AG04450 (cell line): ENCODE data around the gene UBR2. TPM values are rescaled to one million over a fixed set of nuclear protein-coding genes. Genes with fewer than 3 reads are reported as not detected.

Source experiments
- CTCF ChIA-PET: fragments of 300-600, 350-600 bp; formaldehyde crosslinking; extraction: SDS; loops from one replicate; lab custom pipeline; 2022; ENCODE audit warnings: antibody characterized with exemption, inconsistent platforms; lab: Charles Lee
- POLR2A ChIA-PET: fragments of 350-600 bp; formaldehyde crosslinking; extraction: SDS; loops from one replicate; lab custom pipeline; 2021; ENCODE audit warnings: antibody characterized with exemption, inconsistent platforms; lab: Yijun Ruan, JAX
- DNase-seq: peaks from one replicate; pipeline ENCODE4 v3.0.0-alpha.2; 2011; ENCODE audit warnings: low read depth, low spot score
- H3K27ac ChIP-seq: one replicate; pipeline ENCODE4 v1.5.1; 2012; ENCODE audit warnings: low read depth, low read length, control low read depth
- H3K27me3 ChIP-seq: one replicate; pipeline ENCODE4 v1.6.0; 2012; ENCODE audit warnings: low read length; ENCODE audit not compliant: control insufficient read depth, insufficient read depth
- H3K4me3 ChIP-seq: 2 replicates; pipeline ENCODE4 v1.5.1; 2011; ENCODE audit warnings: mild to moderate bottlenecking, low read depth, low read length, control low read depth
- H3K9me3 ChIP-seq: 2 replicates; pipeline ENCODE4 v1.5.1; 2012; ENCODE audit warnings: low read length; ENCODE audit not compliant: control insufficient read depth, insufficient read depth
- polyA plus RNA-seq: library from polyadenylated mRNA; depleted of rRNA; stranded (reverse); fragments of >200 nt; gene quantifications from 2 replicates; pipeline ENCODE4 v1.2.3, GENCODE V29; 2011
- TF ChIP-seq, protein P1 (sequence below): IDR thresholded peaks from 2 replicates; pipeline ENCODE4 v1.5.1; 2011; ENCODE audit warnings: low read depth, low read length, control low read depth, inconsistent platforms

UBR2 gene
- polyA plus RNA-seq, 1 experiment: 25.3 TPM

GRCh38 chr6:42679358-42679757 is 115.5 kb downstream of the UBR2 start:
- ChIA-PET POLR2A (no interaction called here), CTCF (interaction anchor here (1.5 kb wide), 2 partner anchors 17 to 46 kb away, joined by 3 read pairs; no protein-coding TSS in a partner anchor)
- TF ChIP-seq, protein P1, sequence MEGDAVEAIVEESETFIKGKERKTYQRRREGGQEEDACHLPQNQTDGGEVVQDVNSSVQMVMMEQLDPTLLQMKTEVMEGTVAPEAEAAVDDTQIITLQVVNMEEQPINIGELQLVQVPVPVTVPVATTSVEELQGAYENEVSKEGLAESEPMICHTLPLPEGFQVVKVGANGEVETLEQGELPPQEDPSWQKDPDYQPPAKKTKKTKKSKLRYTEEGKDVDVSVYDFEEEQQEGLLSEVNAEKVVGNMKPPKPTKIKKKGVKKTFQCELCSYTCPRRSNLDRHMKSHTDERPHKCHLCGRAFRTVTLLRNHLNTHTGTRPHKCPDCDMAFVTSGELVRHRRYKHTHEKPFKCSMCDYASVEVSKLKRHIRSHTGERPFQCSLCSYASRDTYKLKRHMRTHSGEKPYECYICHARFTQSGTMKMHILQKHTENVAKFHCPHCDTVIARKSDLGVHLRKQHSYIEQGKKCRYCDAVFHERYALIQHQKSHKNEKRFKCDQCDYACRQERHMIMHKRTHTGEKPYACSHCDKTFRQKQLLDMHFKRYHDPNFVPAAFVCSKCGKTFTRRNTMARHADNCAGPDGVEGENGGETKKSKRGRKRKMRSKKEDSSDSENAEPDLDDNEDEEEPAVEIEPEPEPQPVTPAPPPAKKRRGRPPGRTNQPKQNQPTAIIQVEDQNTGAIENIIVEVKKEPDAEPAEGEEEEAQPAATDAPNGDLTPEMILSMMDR: no peak
- Histone ChIP-seq H3K27ac (no peak overlapping the region), H3K4me3 (no peak overlapping the region), H3K27me3 (no peaks in the 10 kb centered on the region), H3K9me3 (no peaks in the 10 kb centered on the region)
- DNase-seq: no peak

GRCh38 chr6:42688281-42688680 is 124.5 kb downstream of the UBR2 start:
- Histone ChIP-seq H3K4me3 (no peak overlapping the region), H3K27ac (no peak overlapping the region), H3K27me3 (no peaks in the 10 kb centered on the region), H3K9me3 (no peaks in the 10 kb centered on the region; the same call in 1 of the 2 replicates)
- CTCF ChIA-PET: interaction anchor here (8.1 kb wide), 1 partner anchor 38 kb away, joined by 57 read pairs; no protein-coding TSS in a partner anchor
- POLR2A ChIA-PET: no interaction called here
- no peak for DNase-seq
- TF ChIP-seq, protein P1: no peak

DNA sequence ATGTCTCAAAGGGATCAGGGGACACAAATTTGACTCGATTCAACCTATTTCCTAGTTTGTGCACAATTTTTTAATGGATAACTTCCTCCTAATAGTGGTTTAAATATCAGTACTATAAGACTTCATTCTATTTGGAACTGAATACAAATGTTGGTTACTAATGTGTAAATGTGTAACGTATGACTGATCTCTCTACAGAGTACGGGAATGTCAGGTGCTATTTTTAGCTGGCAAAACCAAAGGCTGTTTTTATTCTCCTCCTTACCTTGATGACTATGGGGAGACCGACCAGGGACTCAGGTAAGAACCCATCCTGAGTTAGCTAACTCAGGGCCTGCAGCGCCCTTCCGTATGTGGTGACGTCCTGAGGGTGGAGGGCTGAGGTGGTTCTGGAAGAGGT is 125.5 kb downstream of the UBR2 start:
- CTCF ChIA-PET: interaction anchor here (2.5 to 8.1 kb wide), 2 partner anchors 37 to 187 kb away, joined by 8 to 57 read pairs; no protein-coding TSS in a partner anchor
- DNase-seq: no peak
- Histone ChIP-seq H3K4me3 (no peak overlapping the region), H3K27me3 (no peaks in the 10 kb centered on the region), H3K9me3 (no peaks in the 10 kb centered on the region; the same call in 1 of the 2 replicates), H3K27ac (no peak overlapping the region)
- TF ChIP-seq, protein P1: no peak
- POLR2A ChIA-PET: interaction anchor here (1.3 kb wide), 1 partner anchor 57 kb away, joined by 8 read pairs; the partner anchor contains the start of gene TBCC

- no peak overlapping the region for H3K4me3 ChIP-seq
- no peaks in the 10 kb centered on the region; the same call in 1 of the 2 replicates for H3K9me3 ChIP-seq
- no peaks in the 10 kb centered on the region for H3K27me3 ChIP-seq
- H3K27ac ChIP-seq: peak overlapping the region; percentile 39
- DNase-seq: no peak
- ChIA-PET CTCF (interaction anchor here (0.7 to 8.1 kb wide), 3 partner anchors 36 to 211 kb away, joined by 4 to 57 read pairs (median 8); no protein-coding TSS in a partner anchor), POLR2A (interaction anchor here (1.0 to 1.3 kb wide), 2 partner anchors 12 to 56 kb away, joined by 4 to 8 read pairs; partner anchors contain the start of gene TBCC)
- TF ChIP-seq, protein P1: no peak
Measured at GRCh38 chr6:42690151-42690702, 126.4 kb downstream of the UBR2 start.

GRCh38 chr6:42690872-42691271 is 127.0 kb downstream of the UBR2 start:
- Histone ChIP-seq H3K27ac (no peak overlapping the region), H3K4me3 (no peak overlapping the region), H3K9me3 (no peaks in the 10 kb centered on the region; the same call in 1 of the 2 replicates), H3K27me3 (no peaks in the 10 kb centered on the region)
- TF ChIP-seq, protein P1: no peak
- POLR2A ChIA-PET: interaction anchor here (0.5 to 1.3 kb wide), 2 partner anchors 16 to 55 kb away, joined by 3 to 8 read pairs; partner anchors contain the start of gene TBCC
- CTCF ChIA-PET: interaction anchor here (2.5 to 8.1 kb wide), 3 partner anchors 29 to 186 kb away, joined by 8 to 57 read pairs (median 10); no protein-coding TSS in a partner anchor
- no peak for DNase-seq
